Large intestine (tissue), 3 donors: Measurements from ENCODE around the gene ITGB1BP2. TPM values are rescaled to one million over a fixed set of nuclear protein-coding genes. Genes with fewer than 3 reads are reported as not detected.
A peak's percentile ranks its signal among the peaks of the same experiment; 100 is the strongest.
"Not testable (repeated sequence)": the region's sequence is repeated elsewhere in the genome, so short reads cannot be mapped to it uniquely, and the experiment has no call there.

Source experiments
- DNase-seq, 2 donors: peaks; one replicate each; pipeline versions ENCODE4 v3.0.0 to v3.0.0-alpha.2; 2013
- H3K27ac ChIP-seq: one replicate; pipeline ENCODE4 v1.5.1; 2013; ENCODE audit warnings: low read length
- H3K27me3 ChIP-seq: 2 replicates; pipeline ENCODE4 v1.6.1; 2013; ENCODE audit warnings: low read length; ENCODE audit not compliant: control insufficient read depth, insufficient read depth
- H3K36me3 ChIP-seq: 2 replicates; pipeline ENCODE4 v1.6.1; 2013; ENCODE audit warnings: low read length; ENCODE audit not compliant: control insufficient read depth, insufficient read depth
- H3K4me1 ChIP-seq: one replicate; pipeline ENCODE4 v1.6.1; 2013; ENCODE audit warnings: low read length; ENCODE audit not compliant: control insufficient read depth, insufficient read depth
- H3K4me3 ChIP-seq: one replicate; pipeline ENCODE4 v1.5.1; 2013; ENCODE audit warnings: low read length
- H3K9me3 ChIP-seq: one replicate; pipeline ENCODE4 v1.6.1; 2013; ENCODE audit warnings: mild to moderate bottlenecking, low read depth, low read length, moderate library complexity; ENCODE audit not compliant: control insufficient read depth
- WGBS: methylation state at CpG from one replicate; pipeline ENCODE4 v1.1.5; 2013; ENCODE audit warnings: low lambda C conversion rate; ENCODE audit not compliant: insufficient coverage; 5-methylcytosine and 5-hydroxymethylcytosine counted together
- polyA plus RNA-seq: library from polyadenylated mRNA; unstranded; fragments of 120-200 nt; gene quantifications from one replicate; pipeline ENCODE4 v1.2.1, GENCODE V29; 2013

The ITGB1BP2 gene
- polyA plus RNA-seq, 1 donor = 3.3 TPM

DNA sequence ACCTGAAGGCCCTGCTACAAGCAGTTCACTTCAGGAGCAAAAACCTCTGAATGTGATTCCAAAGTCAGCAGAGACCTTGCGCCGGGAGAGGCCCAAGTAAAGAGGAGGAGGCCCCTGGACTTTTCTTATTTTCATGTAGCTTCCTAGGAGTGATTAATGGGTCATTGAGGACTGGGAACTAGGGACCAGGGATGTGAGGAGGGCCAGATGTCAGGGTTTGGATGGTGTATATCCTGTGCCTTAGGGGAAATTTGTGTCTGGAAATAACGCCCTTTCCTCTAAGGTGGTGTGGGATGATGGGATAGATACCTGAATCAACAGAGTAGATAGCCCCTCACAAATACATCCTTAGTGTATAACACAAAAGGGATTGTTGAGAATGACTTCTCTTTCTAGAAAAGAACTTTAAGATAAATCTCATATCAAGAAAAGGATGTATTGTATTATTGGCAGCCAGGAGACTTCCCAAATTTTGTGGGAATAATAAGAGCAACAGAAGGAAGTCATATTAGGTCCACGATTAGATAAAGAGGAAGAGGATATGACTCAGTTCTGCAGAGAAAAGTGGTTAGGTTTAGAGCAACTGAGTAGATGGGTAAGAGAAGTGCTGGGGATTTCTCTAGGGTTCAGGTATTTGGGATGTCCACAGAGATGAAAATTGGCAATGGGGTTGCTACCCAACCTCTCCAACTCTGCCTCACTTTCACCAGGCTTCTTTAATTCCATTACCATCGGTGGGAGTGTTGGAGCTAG lies 1.1 kb downstream of the ITGB1BP2 start:
- peaks cover 25% of the 10 kb centered on the region for H3K36me3 ChIP-seq
- DNase-seq = no peak
- no peak overlapping the region for H3K4me3 ChIP-seq
- no peaks in the 10 kb centered on the region for H3K27me3 ChIP-seq
- no CpG with 5 or more reads among the region's 5 CpGs for WGBS
- H3K4me1 ChIP-seq = peaks cover 18% of the 10 kb centered on the region
- no peaks in the 10 kb centered on the region for H3K9me3 ChIP-seq
- H3K27ac ChIP-seq = peak overlapping the region; percentile 70

DNA sequence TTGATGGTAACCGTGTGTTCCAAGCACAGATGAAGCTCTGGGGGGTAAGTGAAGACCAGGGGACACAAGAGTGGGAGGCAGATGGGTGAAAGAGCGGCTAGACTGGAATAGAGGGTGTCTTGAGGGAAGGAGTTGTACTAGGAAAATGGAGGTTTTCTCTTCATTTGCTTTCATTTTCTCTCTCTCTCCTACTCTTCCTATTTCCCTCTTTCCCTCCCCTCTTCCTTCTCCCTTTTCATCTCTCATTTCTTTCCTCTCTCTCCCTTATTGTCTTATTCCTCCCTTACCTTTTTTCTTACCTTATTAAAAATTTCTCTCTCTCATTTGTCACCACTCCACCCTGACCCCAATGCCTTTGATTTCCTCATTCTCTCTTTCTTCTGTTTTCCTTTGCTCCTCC lies 3.0 kb downstream of the ITGB1BP2 start:
- Histone ChIP-seq H3K36me3 (peaks cover 8% of the 10 kb centered on the region), H3K27ac (no peak overlapping the region), H3K27me3 (no peaks in the 10 kb centered on the region), H3K4me1 (peaks cover 18% of the 10 kb centered on the region), H3K4me3 (no peak overlapping the region), H3K9me3 (no peaks in the 10 kb centered on the region)
- no CpG with 5 or more reads among the region's 2 CpGs for whole genome bisulfite sequencing
- no peak for DNase-seq

- no CpG with 5 or more reads among the region's 7 CpGs for WGBS
- DNase-seq = no peak
- Histone ChIP-seq H3K27me3 (no peaks in the 10 kb centered on the region), H3K27ac (no peak overlapping the region), H3K4me3 (no peak overlapping the region), H3K4me1 (no peaks in the 10 kb centered on the region), H3K9me3 (no peaks in the 10 kb centered on the region), H3K36me3 (no peaks in the 10 kb centered on the region)
Observed at GRCh38 chrX:71315917-71316316, 14.4 kb downstream of the ITGB1BP2 start.

GRCh38 chrX:71316959-71317358 lies 15.4 kb downstream of the ITGB1BP2 start:
- not testable (repeated sequence) for DNase-seq, H3K9me3 ChIP-seq, H3K4me1 ChIP-seq, H3K27ac ChIP-seq, H3K36me3 ChIP-seq, H3K27me3 ChIP-seq, H3K4me3 ChIP-seq
- WGBS = no CpG with 5 or more reads among the region's 1 CpG

- Histone ChIP-seq H3K9me3 (no peaks in the 10 kb centered on the region), H3K4me3 (no peak overlapping the region), H3K4me1 (no peaks in the 10 kb centered on the region), H3K36me3 (no peaks in the 10 kb centered on the region), H3K27me3 (no peaks in the 10 kb centered on the region), H3K27ac (no peak overlapping the region)
- DNase-seq = no peak
- WGBS = no CpG with 5 or more reads among the region's 1 CpG
Observed at GRCh38 chrX:71320126-71320525, 18.6 kb downstream of the ITGB1BP2 start.

- Histone ChIP-seq H3K4me3 (no peak overlapping the region), H3K27ac (no peak overlapping the region), H3K4me1 (no peaks in the 10 kb centered on the region), H3K27me3 (no peaks in the 10 kb centered on the region), H3K36me3 (no peaks in the 10 kb centered on the region), H3K9me3 (no peaks in the 10 kb centered on the region)
- WGBS = no CpG with 5 or more reads among the region's 1 CpG
- no peak for DNase-seq
Observed at GRCh38 chrX:71321731-71322130, 20.2 kb downstream of the ITGB1BP2 start.

DNA sequence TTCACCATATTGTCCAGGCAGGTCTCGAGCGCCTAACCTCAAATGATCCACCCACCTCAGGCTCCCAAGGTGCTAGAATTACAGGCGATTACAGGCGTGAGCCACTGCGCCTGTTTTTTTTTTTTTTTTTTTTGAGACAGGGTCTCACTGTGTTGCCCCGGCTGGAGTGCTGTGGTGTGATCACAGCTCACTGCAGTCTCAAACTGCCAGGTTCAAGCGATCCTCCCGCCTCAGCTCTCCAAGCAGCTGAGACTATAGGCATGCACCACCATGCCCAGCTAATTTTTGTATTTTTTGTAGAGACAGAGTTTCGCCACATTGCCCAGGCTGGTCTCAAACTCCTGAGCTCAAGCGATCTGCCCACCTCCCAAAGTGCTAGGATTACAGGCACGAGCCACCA lies 22.9 kb downstream of the ITGB1BP2 start:
- no CpG with 5 or more reads among the region's 11 CpGs for WGBS
- not testable (repeated sequence) for H3K36me3 ChIP-seq, DNase-seq

GRCh38 chrX:71326394-71326793 lies 24.8 kb downstream of the ITGB1BP2 start:
- no peak for DNase-seq
- H3K27me3 ChIP-seq = no peaks in the 10 kb centered on the region
- H3K9me3 ChIP-seq = no peaks in the 10 kb centered on the region
- H3K4me3 ChIP-seq = no peak overlapping the region
- H3K36me3 ChIP-seq = no peaks in the 10 kb centered on the region
- WGBS = no CpG with 5 or more reads among the region's 3 CpGs
- no peaks in the 10 kb centered on the region for H3K4me1 ChIP-seq
- no peak overlapping the region for H3K27ac ChIP-seq

More for the DNA sequence above, 22.9 kb downstream of the ITGB1BP2 start:
- H3K4me3 ChIP-seq, H3K9me3 ChIP-seq, H3K4me1 ChIP-seq, H3K27me3 ChIP-seq, H3K27ac ChIP-seq: not testable (repeated sequence)

GRCh38 chrX:71349151-71349665 lies 47.7 kb downstream of the ITGB1BP2 start:
- WGBS = no CpG with 5 or more reads among the region's 5 CpGs

GRCh38 chrX:71349867-71350266 lies 48.3 kb downstream of the ITGB1BP2 start:
- DNase-seq, H3K27me3 ChIP-seq, H3K9me3 ChIP-seq, H3K4me3 ChIP-seq, H3K4me1 ChIP-seq, H3K27ac ChIP-seq, H3K36me3 ChIP-seq: not testable (repeated sequence)
- WGBS = no CpG with 5 or more reads among the region's 6 CpGs

More at GRCh38 chrX:71349151-71349665, 47.7 kb downstream of the ITGB1BP2 start:
- not testable (repeated sequence) for H3K27ac ChIP-seq, H3K4me1 ChIP-seq, H3K9me3 ChIP-seq, H3K36me3 ChIP-seq, H3K4me3 ChIP-seq, H3K27me3 ChIP-seq
- peak in 1 of 2 donors; percentile 1 for DNase-seq

DNA sequence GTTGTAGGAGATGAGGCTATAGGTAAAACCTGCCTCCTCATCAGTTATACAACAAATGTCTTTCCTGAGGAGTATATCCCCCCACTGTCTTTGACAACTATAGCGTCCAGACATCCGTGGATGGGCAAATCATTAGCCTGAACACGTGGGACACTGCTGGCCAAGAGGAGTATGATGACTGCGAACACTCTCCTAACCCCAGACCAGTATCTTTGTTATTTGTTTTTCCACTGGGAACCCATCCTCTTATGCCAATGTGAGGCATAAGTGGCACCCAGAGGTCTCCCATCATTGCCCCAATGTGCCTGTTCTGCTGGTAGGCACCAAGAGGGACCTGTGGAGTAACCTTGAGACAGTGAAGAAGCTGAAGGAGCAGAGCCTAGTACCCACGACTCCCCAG lies 50.9 kb downstream of the ITGB1BP2 start:
- not testable (repeated sequence) for H3K4me3 ChIP-seq, H3K27me3 ChIP-seq, H3K9me3 ChIP-seq, H3K27ac ChIP-seq, H3K4me1 ChIP-seq, DNase-seq, H3K36me3 ChIP-seq
- no CpG with 5 or more reads among the region's 5 CpGs for WGBS
